ENCODE measurements around the gene ZGPAT. TPM values are rescaled to one million over a fixed set of nuclear protein-coding genes. Genes with fewer than 3 reads are reported as not detected.
"Not testable (repeated sequence)": the region's sequence is repeated elsewhere in the genome, so short reads cannot be mapped to it uniquely, and the experiment has no call there.

ZGPAT gene
- total RNA-seq, result 37.3 and 38.1 TPM in 2 replicates

GRCh38 chr20:63707558-63708300, at the start of gene ZGPAT, which contains the start of gene ARFRP1:
Gene ZGPAT (plus strand): TSS chr20:63708039. CDS start chr20:63708581, 542 bp downstream.
Gene ARFRP1 (minus strand): TSS chr20:63707976. CDS start chr20:63707091, 885 bp downstream.
- DNase-seq, result peak; percentile 97
- peaks cover 27% of the 10 kb centered on the region for H3K4me1 Mint-ChIP-seq
- peaks cover 58% of the 10 kb centered on the region for H3K36me3 Mint-ChIP-seq (ENCODE audit: low read depth)
- intact Hi-C loops (cut with micrococcal nuclease), result loop anchor here (1.0 to 5.0 kb wide), 7 partner anchors 23 to 355 kb away; partner anchors contain the start of genes PTK6, RTEL1, TCEA2 and UCKL1
- peak within 1 kb of the TSS; percentile 84 for H3K27ac Mint-ChIP-seq
- peak within 1 kb of the TSS; percentile 95 for H3K4me3 Mint-ChIP-seq
- no peaks in the 10 kb centered on the region for H3K9me3 Mint-ChIP-seq
- H3K27me3 Mint-ChIP-seq, result no peaks in the 10 kb centered on the region

- Mint-ChIP-seq H3K4me3 (peak overlapping the region; percentile 93), H3K27ac (peak overlapping the region; percentile 89), H3K9me3 (no peaks in the 10 kb centered on the region), H3K4me1 (peaks cover 33% of the 10 kb centered on the region), H3K36me3 (ENCODE audit: low read depth) (peaks cover 7% of the 10 kb centered on the region), H3K27me3 (peaks cover 2% of the 10 kb centered on the region)
- no peak for DNase-seq
- intact Hi-C loops (cut with micrococcal nuclease), result loop anchor here (1.0 kb wide), 2 partner anchors 30 to 49 kb away; partner anchors contain the start of gene ARFRP1
Observed at GRCh38 chr20:63658749-63659187, 49.1 kb upstream of the ZGPAT start.

GRCh38 chr20:63659370-63659769, 48.5 kb upstream of the ZGPAT start:
- Mint-ChIP-seq H3K27ac (peak overlapping the region; percentile 89), H3K9me3 (no peaks in the 10 kb centered on the region), H3K36me3 (ENCODE audit: low read depth) (peaks cover 7% of the 10 kb centered on the region), H3K4me3 (peak overlapping the region; percentile 93), H3K27me3 (peaks cover 2% of the 10 kb centered on the region), H3K4me1 (peaks cover 27% of the 10 kb centered on the region)
- no peak for DNase-seq
- intact Hi-C loops (cut with micrococcal nuclease), result no loop called here

- intact Hi-C loops (cut with micrococcal nuclease); DNase-seq; H3K27ac Mint-ChIP-seq; H3K27me3 Mint-ChIP-seq; H3K9me3 Mint-ChIP-seq; H3K36me3 Mint-ChIP-seq (ENCODE audit: low read depth): not testable (repeated sequence)
- Mint-ChIP-seq H3K4me1 (peaks cover 22% of the 10 kb centered on the region), H3K4me3 (peak overlapping the region; percentile 93)
Observed at GRCh38 chr20:63660174-63660573, 47.7 kb upstream of the ZGPAT start.

GRCh38 chr20:63660622-63661021, 47.2 kb upstream of the ZGPAT start:
- peaks cover 22% of the 10 kb centered on the region for H3K4me1 Mint-ChIP-seq
- H3K36me3 Mint-ChIP-seq (ENCODE audit: low read depth), result peaks cover 9% of the 10 kb centered on the region
- no peaks in the 10 kb centered on the region for H3K9me3 Mint-ChIP-seq
- H3K27ac Mint-ChIP-seq, result no peak overlapping the region
- H3K27me3 Mint-ChIP-seq, result no peaks in the 10 kb centered on the region
- intact Hi-C loops (cut with micrococcal nuclease), result no loop called here
- peak overlapping the region; percentile 8 for H3K4me3 Mint-ChIP-seq
- DNase-seq, result no peak

- Mint-ChIP-seq H3K4me1 (peaks cover 22% of the 10 kb centered on the region), H3K36me3 (ENCODE audit: low read depth) (peaks cover 12% of the 10 kb centered on the region), H3K27me3 (no peaks in the 10 kb centered on the region), H3K9me3 (no peaks in the 10 kb centered on the region), H3K4me3 (no peak overlapping the region), H3K27ac (no peak overlapping the region)
- DNase-seq, result no peak
- intact Hi-C loops (cut with micrococcal nuclease), result no loop called here
Observed at GRCh38 chr20:63661108-63661507, 46.7 kb upstream of the ZGPAT start.

GRCh38 chr20:63661959-63662812, 45.7 kb upstream of the ZGPAT start:
- H3K9me3 Mint-ChIP-seq, result no peaks in the 10 kb centered on the region
- no peak overlapping the region for H3K27ac Mint-ChIP-seq
- intact Hi-C loops (cut with micrococcal nuclease), result no loop called here
- no peaks in the 10 kb centered on the region for H3K27me3 Mint-ChIP-seq
- no peak for DNase-seq
- peaks cover 16% of the 10 kb centered on the region for H3K36me3 Mint-ChIP-seq (ENCODE audit: low read depth)
- H3K4me1 Mint-ChIP-seq, result peaks cover 22% of the 10 kb centered on the region
- H3K4me3 Mint-ChIP-seq, result no peak overlapping the region

- Mint-ChIP-seq H3K36me3 (ENCODE audit: low read depth) (peaks cover 19% of the 10 kb centered on the region), H3K4me1 (peaks cover 20% of the 10 kb centered on the region), H3K27me3 (no peaks in the 10 kb centered on the region), H3K4me3 (no peak overlapping the region), H3K9me3 (no peaks in the 10 kb centered on the region), H3K27ac (no peak overlapping the region)
- intact Hi-C loops (cut with micrococcal nuclease), result no loop called here
- DNase-seq, result no peak
Observed at GRCh38 chr20:63662813-63663189, 45.0 kb upstream of the ZGPAT start.

GRCh38 chr20:63663332-63664066, 44.3 kb upstream of the ZGPAT start:
- intact Hi-C loops (cut with micrococcal nuclease), result no loop called here

GRCh38 chr20:63664143-63664851, 43.5 kb upstream of the ZGPAT start:
- Mint-ChIP-seq H3K4me3 (no peak overlapping the region), H3K9me3 (no peaks in the 10 kb centered on the region), H3K36me3 (ENCODE audit: low read depth) (peaks cover 22% of the 10 kb centered on the region), H3K27me3 (no peaks in the 10 kb centered on the region), H3K4me1 (peaks cover 12% of the 10 kb centered on the region), H3K27ac (no peak overlapping the region)
- intact Hi-C loops (cut with micrococcal nuclease), result no loop called here
- DNase-seq, result no peak

More at GRCh38 chr20:63663332-63664066, 44.3 kb upstream of the ZGPAT start:
- no peaks in the 10 kb centered on the region for H3K9me3 Mint-ChIP-seq
- DNase-seq, result no peak
- H3K27ac Mint-ChIP-seq, result no peak overlapping the region
- H3K4me3 Mint-ChIP-seq, result no peak overlapping the region
- no peaks in the 10 kb centered on the region for H3K27me3 Mint-ChIP-seq
- H3K36me3 Mint-ChIP-seq (ENCODE audit: low read depth), result peaks cover 22% of the 10 kb centered on the region
- H3K4me1 Mint-ChIP-seq, result peaks cover 17% of the 10 kb centered on the region

GRCh38 chr20:63664861-63665594, 42.8 kb upstream of the ZGPAT start:
- Mint-ChIP-seq H3K9me3 (no peaks in the 10 kb centered on the region), H3K36me3 (ENCODE audit: low read depth) (peaks cover 22% of the 10 kb centered on the region), H3K4me1 (peaks cover 5% of the 10 kb centered on the region), H3K4me3 (no peak overlapping the region), H3K27me3 (no peaks in the 10 kb centered on the region), H3K27ac (no peak overlapping the region)
- no peak for DNase-seq
- intact Hi-C loops (cut with micrococcal nuclease), result no loop called here

GRCh38 chr20:63665708-63666107, 42.1 kb upstream of the ZGPAT start:
- no peaks in the 10 kb centered on the region for H3K4me1 Mint-ChIP-seq
- peaks cover 23% of the 10 kb centered on the region for H3K36me3 Mint-ChIP-seq (ENCODE audit: low read depth)
- no peak overlapping the region for H3K27ac Mint-ChIP-seq
- H3K27me3 Mint-ChIP-seq, result no peaks in the 10 kb centered on the region
- no peak for DNase-seq
- H3K4me3 Mint-ChIP-seq, result no peak overlapping the region
- H3K9me3 Mint-ChIP-seq, result no peaks in the 10 kb centered on the region
- intact Hi-C loops (cut with micrococcal nuclease), result no loop called here

Data from activated CD4-positive, alpha-beta T cell treated with anti-CD3 and anti-CD28 coated beads, Interleukin-2, amount 10 ng/mL, durations not matched to agents 24 days and 14 days (primary cell).